Hematopoietic multipotent progenitor cell treated with erythropoietin and hydrocortisone succinate and interleukin-3 and kit ligand, for 4 days (in vitro differentiated cells): ENCODE measurements around the gene C13orf42.
A peak's percentile ranks its signal among the peaks of the same experiment; 100 is the strongest.

Source experiments
- DNase-seq: peaks from one replicate; pipeline ENCODE4 v3.0.0-alpha.2; 2015

The C13orf42 gene

DNA sequence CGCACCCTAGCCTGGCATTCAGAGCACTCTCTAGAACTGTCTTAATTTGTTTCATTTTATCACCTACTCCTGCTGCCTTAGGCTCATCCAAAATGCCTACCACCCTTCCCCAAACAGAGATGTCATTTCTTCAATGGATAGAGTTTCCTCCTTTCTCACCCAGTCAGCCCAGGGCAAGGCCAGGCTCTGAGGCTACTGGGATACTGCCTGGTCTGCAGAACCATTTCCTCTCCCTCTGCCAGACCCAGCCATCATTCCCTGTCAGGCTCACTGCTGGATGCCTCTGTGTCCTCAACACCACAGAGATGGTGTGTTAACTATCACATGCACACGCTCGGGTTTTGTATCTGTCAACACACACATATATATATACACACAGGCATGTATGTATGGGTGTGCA lies 47.2 kb downstream of the C13orf42 start:
- DNase-seq, result no peak

DNA sequence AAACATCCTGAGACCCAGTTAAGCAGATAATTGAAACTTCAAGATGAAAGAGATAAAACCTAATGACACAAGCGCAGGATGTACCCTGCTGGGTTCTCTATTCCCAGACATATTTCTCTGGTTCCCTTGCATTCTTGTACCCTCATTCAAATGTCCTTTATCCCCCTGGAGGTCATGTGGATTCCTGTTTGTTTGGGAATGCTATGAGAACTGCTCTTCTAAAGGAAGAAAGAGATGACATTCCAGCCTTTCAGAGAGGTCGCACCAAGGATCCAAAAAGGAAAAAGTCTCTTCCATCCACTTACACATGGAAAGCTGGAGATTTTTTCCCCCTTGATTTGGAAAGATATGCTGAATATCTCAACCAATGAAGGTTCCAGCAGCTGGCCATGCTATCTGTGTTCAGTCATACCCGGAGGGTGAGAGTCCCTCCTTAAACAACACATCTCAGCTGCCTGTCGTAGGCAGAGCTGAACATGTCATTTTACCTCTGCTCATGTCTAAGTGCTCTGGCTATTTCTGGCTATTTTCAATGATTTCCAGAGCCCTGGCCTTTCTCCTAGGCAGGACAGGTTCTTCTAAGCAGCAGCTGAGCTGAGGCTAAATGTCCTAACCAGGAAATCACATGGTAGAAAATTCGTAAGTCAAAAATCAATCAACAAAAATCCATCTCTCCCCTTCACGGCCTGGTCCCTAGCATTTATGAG lies 52.5 kb downstream of the C13orf42 start:
- no peak for DNase-seq

DNA sequence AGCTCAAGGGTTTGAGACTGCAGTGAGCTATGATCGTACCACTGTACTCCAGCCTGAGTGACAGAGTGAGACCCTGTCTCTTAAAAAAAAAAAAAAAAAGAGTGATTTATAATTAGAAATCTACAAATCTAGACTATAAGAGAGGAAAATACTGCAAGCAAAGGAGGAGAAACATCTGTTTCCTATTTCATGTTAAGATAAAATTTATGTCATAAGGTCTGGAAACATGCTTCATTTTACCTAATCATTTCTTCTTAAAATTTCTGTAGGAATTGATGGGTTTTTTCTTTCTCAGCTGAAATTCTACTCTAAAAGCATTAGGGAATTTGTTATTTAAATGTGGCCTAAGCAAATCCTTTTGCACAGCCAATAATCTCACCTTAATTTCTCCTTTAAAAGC lies 53.2 kb downstream of the C13orf42 start:
- DNase-seq, result peak; percentile 41

DNA sequence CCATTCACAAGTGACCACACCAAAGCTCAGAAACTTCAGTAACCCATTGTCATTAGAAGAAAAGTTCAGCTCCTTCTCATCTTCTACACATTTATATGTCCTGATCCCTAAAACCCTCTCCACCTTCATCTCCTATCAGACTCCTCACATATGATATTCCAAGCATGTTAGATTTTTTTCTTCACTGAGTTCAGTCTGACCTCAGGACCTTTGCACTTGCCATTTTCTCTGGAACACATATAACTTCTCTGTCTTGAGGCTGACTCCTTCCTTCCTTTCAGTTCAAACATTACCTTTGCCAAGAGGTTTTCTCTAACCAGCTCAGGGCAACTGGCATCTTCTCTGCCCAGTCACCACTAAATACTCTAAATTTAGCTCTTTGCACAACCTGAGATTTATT lies 54.1 kb downstream of the C13orf42 start:
- DNase-seq, result no peak

DNA sequence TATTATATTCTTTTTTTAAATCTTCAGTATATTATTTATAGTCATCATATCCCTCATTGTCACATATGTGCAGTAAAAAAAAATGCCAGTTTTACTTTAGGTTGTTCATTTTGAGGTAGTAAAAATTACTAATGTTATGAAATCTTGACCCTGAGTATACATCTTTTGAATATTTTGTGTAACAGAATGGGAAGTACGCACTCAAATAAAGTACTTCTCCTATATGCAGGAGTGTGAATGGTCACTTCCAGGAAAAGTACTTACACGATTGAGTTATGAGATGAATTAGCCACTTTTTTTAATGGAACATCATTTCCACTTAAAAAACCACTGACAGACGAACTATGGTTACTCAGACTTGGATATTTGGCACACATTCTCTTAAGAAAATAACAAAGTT lies 58.5 kb downstream of the C13orf42 start:
- no peak for DNase-seq

DNA sequence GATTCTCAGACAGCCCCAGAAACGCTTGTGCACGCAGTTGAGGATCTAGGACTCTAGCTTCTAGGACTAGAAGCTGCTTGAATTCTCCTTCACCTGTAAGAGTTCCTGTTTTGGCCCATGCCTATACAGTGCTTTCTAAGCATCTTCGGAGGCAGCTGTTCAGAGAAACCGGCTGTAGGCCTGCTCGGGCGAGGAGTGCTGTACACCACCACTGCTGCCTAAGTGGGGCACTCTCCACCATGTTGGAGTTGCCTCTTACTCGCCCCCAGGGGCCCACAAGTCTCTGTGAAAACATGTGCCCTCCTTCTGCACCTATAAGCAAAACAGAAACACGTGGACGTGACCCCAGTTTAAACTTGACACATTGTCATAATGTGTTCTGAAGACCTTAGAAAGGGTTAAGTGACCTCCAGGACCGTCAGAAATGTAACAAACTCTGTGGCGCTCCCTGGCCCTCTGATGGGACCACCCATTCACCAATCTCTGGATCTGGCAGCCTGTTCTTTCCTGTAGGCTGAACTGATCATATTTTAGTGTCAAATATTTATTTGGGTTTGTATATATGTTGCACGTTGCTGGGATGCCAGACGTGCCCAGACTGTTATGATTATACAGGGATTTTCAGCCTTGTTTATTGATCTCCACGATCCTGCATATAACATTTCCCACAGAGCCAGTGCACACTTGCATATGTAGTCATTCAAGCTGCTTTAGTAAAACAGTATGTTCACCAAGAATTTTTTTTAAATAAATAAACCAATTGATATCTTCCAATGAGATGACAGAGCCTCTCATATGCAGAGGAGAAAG lies 60.8 kb downstream of the C13orf42 start:
- DNase-seq, result no peak

DNA sequence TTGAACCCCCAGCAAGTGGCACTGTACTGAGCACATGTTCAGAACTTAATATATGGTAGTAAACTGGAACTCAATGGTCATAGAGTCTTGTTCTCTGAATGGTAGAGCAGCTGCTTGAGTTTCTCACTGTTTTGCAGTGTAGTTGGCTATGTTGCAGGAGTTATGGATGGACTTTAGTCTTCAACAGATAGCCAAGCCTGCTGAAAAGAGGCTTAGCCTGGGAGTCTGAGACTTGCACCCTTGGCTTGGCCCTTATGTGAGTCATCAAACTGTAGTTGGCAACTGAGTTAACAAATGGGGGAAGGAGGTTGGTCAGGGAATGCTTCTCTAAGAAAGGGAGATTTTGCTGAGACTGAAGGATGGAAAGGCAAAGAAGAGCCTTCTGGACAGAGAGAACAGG lies 62.5 kb downstream of the C13orf42 start:
- DNase-seq, result no peak

DNA sequence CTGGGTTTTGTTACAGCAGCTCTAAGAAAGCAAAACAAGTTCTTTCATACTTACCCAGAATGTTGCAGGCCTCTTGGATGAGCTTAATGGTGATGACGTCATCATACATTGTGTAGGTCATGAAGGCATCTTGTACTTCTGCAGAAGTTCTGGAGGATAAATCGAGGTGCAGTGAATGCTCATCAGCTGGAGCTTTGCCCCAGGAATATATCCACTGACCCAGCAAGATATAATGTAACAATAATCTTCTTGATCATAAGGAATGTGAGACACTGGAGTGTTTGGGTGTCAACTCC lies 63.0 kb downstream of the C13orf42 start:
- no peak for DNase-seq

DNA sequence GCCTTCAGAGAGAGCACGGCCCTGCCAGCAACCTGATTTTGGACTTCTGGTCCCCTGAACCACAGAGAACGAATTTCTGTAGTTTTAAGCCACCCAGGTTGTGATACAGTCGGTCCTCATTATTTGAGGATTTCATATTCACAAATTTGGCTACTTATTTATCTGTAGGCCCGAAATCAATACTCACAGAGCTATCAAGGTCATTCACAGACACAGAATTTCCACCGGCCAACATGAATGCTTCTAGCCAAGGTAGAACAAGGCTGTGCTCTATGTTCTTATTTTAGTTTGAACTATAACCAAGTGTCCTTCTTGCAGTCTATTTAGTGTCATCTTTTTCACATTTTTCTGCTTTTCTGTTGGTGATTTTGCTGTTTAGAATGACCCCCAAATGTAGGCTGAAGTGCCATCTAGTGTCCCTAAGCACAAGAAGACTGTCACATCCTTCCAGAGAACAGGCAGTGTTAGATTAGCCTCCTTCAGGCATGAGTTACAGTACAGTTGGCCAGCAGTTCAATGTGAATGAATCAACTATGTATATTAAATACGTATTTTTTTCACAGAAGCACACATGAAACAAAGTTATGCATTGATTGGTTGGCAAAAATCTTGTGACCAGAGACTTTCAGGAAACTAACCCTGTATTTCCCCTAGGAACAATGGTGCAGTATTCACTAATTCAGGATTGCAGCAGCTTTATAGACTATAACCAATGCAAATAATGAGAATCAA lies 63.5 kb downstream of the C13orf42 start:
- peak; percentile 40 for DNase-seq

DNA sequence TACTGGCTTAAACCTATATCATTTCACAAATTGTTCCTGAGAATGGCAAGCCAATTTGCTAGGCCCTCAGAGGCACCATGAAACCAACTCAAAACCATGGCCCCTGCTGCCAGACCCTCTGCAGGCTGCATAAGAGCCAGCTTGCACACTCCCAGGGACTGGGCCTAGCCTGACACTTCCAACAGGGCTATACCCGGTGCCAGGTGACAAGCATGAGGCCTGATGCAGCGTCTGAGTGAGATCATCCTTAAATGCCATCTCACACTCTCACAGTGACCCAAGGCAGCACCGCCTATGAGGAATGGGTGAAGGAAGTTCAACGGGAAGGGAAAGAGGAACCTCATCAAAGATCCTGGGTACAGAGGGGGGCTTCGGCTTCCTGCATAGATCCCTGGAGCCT lies 65.6 kb downstream of the C13orf42 start:
- no peak for DNase-seq

DNA sequence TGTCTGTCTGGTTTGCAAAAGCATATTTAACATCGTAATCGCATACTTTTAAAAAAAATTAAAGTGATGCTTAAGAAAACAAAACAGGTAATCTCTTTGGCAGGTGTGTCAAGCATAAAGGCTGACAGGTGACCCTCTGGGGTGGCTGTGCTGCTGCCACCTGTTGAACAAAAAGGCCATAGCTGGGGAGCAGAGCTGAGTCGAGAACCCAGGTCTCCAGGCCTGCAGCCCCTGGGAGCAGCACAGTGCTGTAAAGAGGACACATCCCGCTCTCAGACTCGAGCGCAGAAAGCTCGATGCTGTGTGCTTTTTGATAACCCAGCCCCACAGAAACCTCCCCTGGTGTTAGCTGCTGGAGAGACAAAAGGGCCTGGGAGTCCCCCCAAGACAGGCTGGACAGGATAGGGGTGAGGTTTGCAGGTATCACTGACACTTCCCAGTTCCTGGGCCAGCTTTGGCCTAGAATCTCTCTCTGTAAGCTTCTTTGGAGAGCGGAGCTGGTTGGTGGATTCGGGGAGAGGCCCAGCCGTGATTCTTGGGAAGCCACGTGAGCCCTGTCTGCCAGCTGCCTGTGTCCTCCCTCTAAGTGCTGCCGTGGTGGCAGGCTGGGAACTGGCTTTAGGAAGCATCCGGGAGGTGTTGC lies 66.9 kb downstream of the C13orf42 start:
- DNase-seq, result no peak

DNA sequence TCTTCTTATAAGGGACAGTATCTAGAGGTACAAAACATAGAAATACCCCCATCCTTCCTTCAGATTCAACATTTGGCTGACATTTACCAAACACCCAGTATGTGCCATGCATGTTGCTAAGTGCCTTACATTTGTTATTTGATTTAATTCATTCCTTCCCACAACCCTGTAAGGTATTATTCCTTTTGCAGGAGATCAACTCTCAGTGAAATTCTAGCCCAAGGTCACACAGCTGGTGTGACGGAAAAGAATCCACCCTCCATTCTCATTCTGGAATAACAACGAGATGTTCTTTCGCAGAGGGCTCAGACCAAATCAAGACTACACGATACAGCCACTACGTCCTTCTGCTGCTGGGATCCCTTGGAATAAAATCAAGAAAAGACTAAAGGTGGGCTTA lies 67.8 kb downstream of the C13orf42 start:
- no peak for DNase-seq

DNA sequence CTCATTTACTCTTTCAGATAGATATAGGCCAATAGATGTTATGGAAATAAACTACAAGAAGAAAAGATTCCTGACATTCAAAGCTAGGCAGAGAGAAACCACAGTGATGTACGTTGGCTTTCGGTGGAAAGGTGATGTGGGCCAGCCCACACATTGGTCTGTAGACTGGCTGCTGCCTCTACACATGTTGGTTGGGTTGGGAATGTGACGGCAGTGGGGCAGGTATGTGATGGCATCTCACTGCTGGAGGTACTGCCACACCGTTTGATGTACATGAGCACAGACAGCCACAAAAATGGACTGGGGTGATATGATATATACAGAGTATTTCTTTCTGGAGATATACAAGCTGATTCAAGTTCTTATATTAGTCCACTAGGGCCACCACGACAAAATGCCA lies 69.4 kb downstream of the C13orf42 start:
- DNase-seq, result no peak

DNA sequence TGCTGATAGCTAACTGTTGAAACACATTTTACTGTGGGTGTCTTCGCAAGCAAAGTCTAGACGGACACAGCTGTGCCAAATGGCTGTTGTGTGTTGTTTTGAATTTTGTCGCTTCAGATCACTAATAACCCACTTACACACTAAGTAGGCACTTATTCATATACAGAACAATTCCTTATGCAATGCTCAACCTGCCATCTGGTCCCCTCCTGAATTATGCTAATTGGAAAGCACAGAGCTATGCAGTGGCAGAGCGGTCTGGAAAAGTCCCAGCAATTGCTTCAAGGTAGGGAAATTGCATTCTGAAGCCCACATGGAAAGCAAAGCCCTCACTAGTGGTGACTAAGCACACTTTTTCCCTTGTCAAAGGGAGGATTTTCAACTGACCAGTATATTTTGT lies 69.9 kb downstream of the C13orf42 start:
- no peak for DNase-seq

DNA sequence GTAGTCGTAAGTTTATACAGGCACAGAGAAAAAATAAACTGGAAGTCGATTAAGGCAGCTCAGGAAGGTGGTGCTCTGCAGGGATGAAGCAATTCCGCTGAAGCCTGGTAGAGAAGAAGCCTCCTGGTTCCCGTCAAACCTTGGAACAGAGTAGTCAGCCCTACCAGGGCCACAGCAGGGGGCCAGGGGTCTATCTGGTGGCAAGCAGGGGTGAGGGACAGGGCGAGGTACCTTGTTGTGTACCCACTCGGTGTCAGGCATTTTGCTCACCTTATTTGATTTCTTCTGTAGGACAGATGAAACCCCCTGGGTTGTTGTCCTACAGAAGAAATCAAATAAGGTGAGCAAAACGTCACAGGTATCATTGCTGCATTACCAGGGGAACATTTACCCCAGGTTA lies 70.6 kb downstream of the C13orf42 start:
- DNase-seq, result no peak

DNA sequence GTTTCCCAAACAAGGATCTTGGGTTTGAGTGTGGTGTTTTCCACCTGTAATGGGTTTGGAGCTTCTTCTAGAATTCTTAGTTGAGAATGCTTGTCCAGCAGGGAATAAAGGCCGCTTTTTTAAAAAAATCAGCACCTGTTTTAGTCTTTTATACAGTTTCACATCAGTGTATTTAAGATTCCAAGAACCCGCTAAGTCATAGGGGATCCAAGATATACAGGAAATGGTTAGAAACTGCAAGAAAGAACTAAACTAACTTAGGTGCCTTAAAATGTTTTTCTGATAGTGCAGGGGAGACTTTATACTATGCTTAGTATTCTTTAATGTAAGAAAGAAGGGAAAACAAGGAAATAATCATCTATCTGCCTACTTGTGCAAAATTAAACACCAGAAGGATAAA lies 74.7 kb downstream of the C13orf42 start:
- no peak for DNase-seq

DNA sequence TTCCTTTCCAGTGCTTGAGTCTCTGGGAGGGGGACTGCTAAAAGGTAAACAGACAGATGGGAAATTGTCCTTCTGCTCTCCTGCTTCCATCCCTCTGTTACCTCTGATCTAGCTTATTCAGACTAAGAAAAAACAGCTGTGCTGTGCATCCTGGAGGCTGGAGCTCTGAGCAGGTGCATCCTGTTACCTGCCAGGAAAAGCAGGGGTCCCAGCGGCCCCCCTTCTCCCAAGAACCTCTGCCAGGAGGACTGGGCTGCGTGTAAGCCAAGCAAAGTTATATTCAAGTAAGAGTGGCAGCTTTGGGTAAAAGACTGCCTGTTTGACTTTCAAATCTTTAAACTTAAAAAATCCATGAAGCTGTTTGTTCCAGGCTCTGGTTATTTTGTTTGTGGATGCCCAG lies 75.1 kb downstream of the C13orf42 start:
- DNase-seq, result no peak

DNA sequence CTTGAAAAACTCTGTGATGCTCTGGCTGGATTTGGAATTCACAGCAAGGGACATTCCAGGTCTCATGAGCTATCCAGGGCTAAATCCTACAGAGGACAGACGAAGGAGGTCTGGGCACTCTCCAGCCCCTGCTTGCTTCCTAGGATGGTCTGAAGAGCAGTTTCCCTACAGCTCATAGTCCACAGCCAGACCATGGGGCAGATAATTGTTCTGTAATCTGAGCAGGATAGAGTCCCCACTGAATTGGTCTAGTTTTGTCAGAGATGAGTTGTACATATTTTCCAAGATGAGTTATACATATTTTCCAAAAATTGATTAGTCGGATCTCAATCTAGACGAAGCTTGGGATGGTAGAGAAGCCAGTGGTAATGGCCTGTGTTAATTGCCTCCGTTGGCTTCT lies 75.6 kb downstream of the C13orf42 start:
- no peak for DNase-seq

DNA sequence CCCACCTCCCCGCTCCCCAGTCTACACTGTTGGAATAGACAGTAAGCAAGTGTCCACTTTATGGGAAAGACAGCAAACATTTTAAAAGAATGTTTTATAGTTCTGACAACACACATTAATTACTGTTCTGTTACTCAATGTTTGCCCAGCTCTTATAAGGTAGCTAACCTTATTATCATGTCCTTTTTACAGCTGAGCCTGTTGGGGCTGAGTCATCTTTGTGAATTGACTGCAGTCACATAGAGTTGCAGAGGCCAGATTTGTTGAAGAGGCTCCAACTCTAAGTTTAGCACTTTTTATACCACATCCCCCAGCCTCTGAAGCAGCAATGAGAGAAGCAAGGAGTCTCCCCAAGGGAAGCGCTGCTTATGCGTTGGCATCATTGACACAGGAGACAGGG lies 76.2 kb downstream of the C13orf42 start:
- no peak for DNase-seq

DNA sequence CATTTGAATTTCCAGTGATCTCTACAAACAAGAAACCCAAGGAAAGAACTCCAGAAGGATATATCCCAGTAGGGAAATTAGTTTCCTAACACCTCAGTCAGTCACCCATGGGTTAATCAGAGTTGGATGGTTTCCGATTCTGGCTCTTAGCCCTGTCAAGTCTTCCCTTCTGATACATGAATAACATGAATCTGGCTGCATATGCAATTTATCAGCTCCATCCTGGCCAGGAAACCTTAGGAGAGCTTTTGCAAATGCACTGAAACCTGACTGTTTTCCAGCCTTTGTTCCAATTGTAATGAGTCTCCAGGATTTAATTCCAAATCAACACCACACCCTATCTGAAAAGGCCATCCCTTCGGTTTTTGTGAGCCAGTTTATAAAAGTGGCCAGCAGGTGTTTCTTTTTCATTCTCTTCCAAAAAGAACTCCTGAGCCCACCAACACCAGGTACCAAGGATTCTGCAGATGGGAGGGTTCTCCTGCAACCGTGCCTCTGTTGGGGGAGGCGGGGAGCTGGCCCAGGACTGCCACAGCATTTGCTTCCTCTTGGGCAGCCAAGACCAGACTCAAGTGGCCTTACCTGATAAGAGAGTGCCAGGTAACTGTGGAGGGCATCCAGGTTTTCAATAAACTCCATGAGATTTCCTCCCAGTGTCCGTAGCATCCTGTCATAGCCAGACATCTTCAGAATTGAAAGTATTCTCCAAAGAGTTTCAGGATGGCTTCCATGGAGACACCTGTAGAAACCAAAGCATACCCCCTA lies 77.5 kb downstream of the C13orf42 start:
- no peak for DNase-seq

DNA sequence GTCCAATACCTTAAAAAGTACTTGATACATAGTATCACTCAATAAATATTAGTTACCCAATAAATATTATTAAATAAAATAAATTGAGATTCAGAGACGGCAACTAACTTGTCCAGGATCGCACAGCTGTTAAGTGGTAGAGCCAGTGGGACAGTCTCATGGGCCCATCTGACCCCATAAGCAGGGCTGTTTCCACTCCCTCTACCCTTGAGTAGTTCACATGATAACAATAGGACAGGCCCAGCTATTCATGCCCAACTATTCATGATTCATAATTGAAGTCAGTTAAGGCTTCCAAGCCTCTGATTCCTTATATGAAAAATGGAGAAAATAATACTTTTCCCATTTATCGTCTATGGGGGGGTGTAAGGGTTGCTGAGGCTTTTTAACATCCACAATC lies 78.2 kb downstream of the C13orf42 start:
- DNase-seq, result no peak
